ENCODE data around the gene ITM2C. TPM values are rescaled to one million over a fixed set of nuclear protein-coding genes. Genes with fewer than 3 reads are reported as not detected.

The ITM2C gene
- polyA plus RNA-seq, 2 donors: 4.2 to 14.8 TPM

DNA sequence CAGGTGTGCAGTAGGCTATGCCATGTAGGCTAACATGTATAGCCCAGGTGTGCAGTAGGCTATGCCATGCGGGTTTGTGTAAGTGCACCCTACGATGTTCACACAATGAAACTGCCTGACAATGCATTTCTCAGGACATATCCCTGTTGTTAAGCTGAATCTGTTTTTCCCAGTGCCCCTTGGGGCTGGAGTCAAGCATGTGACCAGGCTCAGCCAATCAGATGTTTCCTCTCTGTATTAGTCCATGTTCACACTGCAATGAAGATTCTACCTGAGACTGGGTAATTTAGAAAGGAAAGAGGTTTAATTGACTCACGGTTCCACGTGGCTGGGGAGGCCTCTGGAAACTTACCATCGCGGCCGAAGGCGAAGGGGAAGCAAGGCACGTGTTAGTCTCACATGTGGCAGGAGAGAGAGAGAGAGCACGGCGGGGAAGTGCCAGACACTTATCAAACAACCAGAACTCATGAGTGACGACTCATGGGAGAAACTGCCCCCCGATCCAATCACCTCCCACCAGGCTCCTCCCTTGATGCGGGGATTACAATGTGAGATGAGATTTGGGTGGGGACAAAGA, 24.2 kb downstream of the ITM2C start:
- H3K27ac ChIP-seq (ENCODE audit: low read depth in 2 of 2, low read length in 1 of 2): no peak overlapping the region
- H3K4me3 ChIP-seq (ENCODE audit: low read depth in 1 of 2, low read length in 2 of 2): no peak overlapping the region
- WGBS, 2 donors: 88 to 92% methylated on average over 14 of the region's 14 CpGs
- H3K27me3 ChIP-seq (ENCODE audit: control insufficient read depth in 1 of 2, insufficient read depth in 2 of 2, low read length in 2 of 2): no peaks in the 10 kb centered on the region
- no peaks in the 10 kb centered on the region for H3K4me1 ChIP-seq (ENCODE audit: control insufficient read depth in 2 of 2, insufficient read depth in 2 of 2, low read length in 1 of 2)
- H3K36me3 ChIP-seq (ENCODE audit: control insufficient read depth in 2 of 2, insufficient read depth in 2 of 2, low read length in 1 of 2): no peaks in the 10 kb centered on the region
- H3K9me3 ChIP-seq (ENCODE audit: control insufficient read depth in 2 of 2, insufficient read depth in 1 of 2, low read depth in 1 of 2, low read length in 1 of 2): peaks cover 0 to 3% of the 10 kb centered on the region in 2 donors

DNA sequence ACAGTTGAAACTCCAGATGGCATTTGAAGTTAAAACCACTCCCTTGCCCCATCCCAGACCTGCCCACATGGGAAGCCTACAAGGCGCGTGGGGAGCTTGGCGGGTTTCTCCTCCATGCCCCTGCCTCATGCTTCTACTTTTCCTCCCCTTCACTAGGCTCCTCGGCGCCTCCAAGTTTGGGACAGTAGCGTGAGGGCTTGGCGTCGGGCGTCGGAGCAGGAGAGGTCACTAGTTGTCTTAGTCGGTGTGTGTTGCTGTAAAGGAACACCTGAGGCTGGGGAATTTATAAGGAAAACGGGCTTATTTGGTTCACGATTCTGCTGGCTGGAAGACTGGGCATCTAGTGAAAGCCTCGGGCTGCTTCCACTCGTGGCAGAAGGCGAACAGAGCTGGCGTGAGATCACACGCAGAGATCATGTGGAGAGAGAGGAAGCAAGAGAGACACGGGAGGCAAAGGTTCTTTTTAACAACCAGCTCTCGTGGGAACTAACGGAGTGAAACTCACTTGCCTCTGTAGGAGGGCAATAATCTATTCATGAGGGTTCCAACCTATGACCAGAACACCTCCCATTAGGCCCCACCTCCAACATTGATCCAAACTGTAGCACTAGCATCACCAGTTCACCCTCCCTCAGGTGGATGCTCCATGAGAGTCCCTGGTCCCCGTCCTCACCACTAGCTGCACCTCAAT, 25.3 kb downstream of the ITM2C start:
- no peak overlapping the region for H3K4me3 ChIP-seq (ENCODE audit: low read depth in 1 of 2, low read length in 2 of 2)
- no peak overlapping the region for H3K27ac ChIP-seq (ENCODE audit: low read depth in 2 of 2, low read length in 1 of 2)
- H3K4me1 ChIP-seq (ENCODE audit: control insufficient read depth in 2 of 2, insufficient read depth in 2 of 2, low read length in 1 of 2): no peaks in the 10 kb centered on the region
- H3K9me3 ChIP-seq (ENCODE audit: control insufficient read depth in 2 of 2, insufficient read depth in 1 of 2, low read depth in 1 of 2, low read length in 1 of 2): peaks cover 0 to 3% of the 10 kb centered on the region in 2 donors
- WGBS, 2 donors: 82 to 85% methylated on average over 22 of the region's 22 CpGs
- H3K27me3 ChIP-seq (ENCODE audit: control insufficient read depth in 1 of 2, insufficient read depth in 2 of 2, low read length in 2 of 2): no peaks in the 10 kb centered on the region
- no peaks in the 10 kb centered on the region for H3K36me3 ChIP-seq (ENCODE audit: control insufficient read depth in 2 of 2, insufficient read depth in 2 of 2, low read length in 1 of 2)

- Histone ChIP-seq H3K9me3 (ENCODE audit: control insufficient read depth in 2 of 2, insufficient read depth in 1 of 2, low read depth in 1 of 2, low read length in 1 of 2) (peaks cover 0 to 3% of the 10 kb centered on the region in 2 donors), H3K27me3 (ENCODE audit: control insufficient read depth in 1 of 2, insufficient read depth in 2 of 2, low read length in 2 of 2) (no peaks in the 10 kb centered on the region), H3K27ac (ENCODE audit: low read depth in 2 of 2, low read length in 1 of 2) (no peak overlapping the region), H3K4me1 (ENCODE audit: control insufficient read depth in 2 of 2, insufficient read depth in 2 of 2, low read length in 1 of 2) (no peaks in the 10 kb centered on the region), H3K36me3 (ENCODE audit: control insufficient read depth in 2 of 2, insufficient read depth in 2 of 2, low read length in 1 of 2) (no peaks in the 10 kb centered on the region), H3K4me3 (ENCODE audit: low read depth in 1 of 2, low read length in 2 of 2) (no peak overlapping the region)
- WGBS, 2 donors: 85 to 88% methylated on average over 4 of the region's 4 CpGs
Observed at GRCh38 chr2:230890646-230891045, 25.9 kb downstream of the ITM2C start.

- WGBS, 2 donors: 40 to 56% methylated on average over 5 of the region's 5 CpGs
- H3K4me1 ChIP-seq (ENCODE audit: control insufficient read depth in 2 of 2, insufficient read depth in 2 of 2, low read length in 1 of 2): peaks cover 0 to 3% of the 10 kb centered on the region in 2 donors
- H3K36me3 ChIP-seq (ENCODE audit: control insufficient read depth in 2 of 2, insufficient read depth in 2 of 2, low read length in 1 of 2): no peaks in the 10 kb centered on the region
- peaks cover 0 to 3% of the 10 kb centered on the region in 2 donors for H3K9me3 ChIP-seq (ENCODE audit: control insufficient read depth in 2 of 2, insufficient read depth in 1 of 2, low read depth in 1 of 2, low read length in 1 of 2)
- no peaks in the 10 kb centered on the region for H3K27me3 ChIP-seq (ENCODE audit: control insufficient read depth in 1 of 2, insufficient read depth in 2 of 2, low read length in 2 of 2)
- no peak overlapping the region for H3K27ac ChIP-seq (ENCODE audit: low read depth in 2 of 2, low read length in 1 of 2)
- H3K4me3 ChIP-seq (ENCODE audit: low read depth in 1 of 2, low read length in 2 of 2): no peak overlapping the region
Observed at GRCh38 chr2:230891064-230891463, 26.3 kb downstream of the ITM2C start.

DNA sequence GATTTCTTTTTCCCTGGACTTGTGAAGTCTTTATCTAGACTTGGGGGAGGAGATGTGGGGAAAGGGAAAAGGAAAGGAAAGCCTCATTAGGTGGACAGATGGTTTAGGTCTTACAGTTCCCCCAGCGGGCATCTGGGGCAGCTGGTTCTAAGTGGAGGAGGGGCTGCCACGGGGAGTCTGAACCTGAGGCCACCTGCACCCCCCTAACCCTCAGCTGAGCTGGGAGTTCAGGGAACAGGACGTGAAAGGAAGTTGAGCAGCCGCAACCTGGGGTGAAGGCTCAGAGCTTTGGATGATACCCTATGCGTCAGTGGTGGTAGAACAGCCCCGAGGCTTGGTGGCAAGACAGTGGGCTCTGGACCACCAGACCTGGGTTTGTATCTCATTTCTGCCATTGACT, 26.8 kb downstream of the ITM2C start:
- H3K27ac ChIP-seq (ENCODE audit: low read depth in 2 of 2, low read length in 1 of 2): no peak overlapping the region
- no peaks in the 10 kb centered on the region for H3K36me3 ChIP-seq (ENCODE audit: control insufficient read depth in 2 of 2, insufficient read depth in 2 of 2, low read length in 1 of 2)
- H3K27me3 ChIP-seq (ENCODE audit: control insufficient read depth in 1 of 2, insufficient read depth in 2 of 2, low read length in 2 of 2): no peaks in the 10 kb centered on the region
- peaks cover 0 to 5% of the 10 kb centered on the region in 2 donors for H3K4me1 ChIP-seq (ENCODE audit: control insufficient read depth in 2 of 2, insufficient read depth in 2 of 2, low read length in 1 of 2)
- H3K4me3 ChIP-seq (ENCODE audit: low read depth in 1 of 2, low read length in 2 of 2): no peak overlapping the region
- 72 to 76% methylated on average over 6 of the region's 6 CpGs for WGBS, 2 donors
- H3K9me3 ChIP-seq (ENCODE audit: control insufficient read depth in 2 of 2, insufficient read depth in 1 of 2, low read depth in 1 of 2, low read length in 1 of 2): peaks cover 0 to 3% of the 10 kb centered on the region in 2 donors

- Histone ChIP-seq H3K27ac (ENCODE audit: low read depth in 2 of 2, low read length in 1 of 2) (no peak overlapping the region), H3K27me3 (ENCODE audit: control insufficient read depth in 1 of 2, insufficient read depth in 2 of 2, low read length in 2 of 2) (no peaks in the 10 kb centered on the region)
Observed at GRCh38 chr2:230893338-230893737, 28.6 kb downstream of the ITM2C start.

GRCh38 chr2:230893841-230894781, 29.4 kb downstream of the ITM2C start:
- Histone ChIP-seq H3K36me3 (ENCODE audit: control insufficient read depth in 2 of 2, insufficient read depth in 2 of 2, low read length in 1 of 2) (no peaks in the 10 kb centered on the region), H3K4me3 (ENCODE audit: low read depth in 1 of 2, low read length in 2 of 2) (no peak overlapping the region), H3K4me1 (ENCODE audit: control insufficient read depth in 2 of 2, insufficient read depth in 2 of 2, low read length in 1 of 2) (peaks cover 0 to 5% of the 10 kb centered on the region in 2 donors), H3K9me3 (ENCODE audit: control insufficient read depth in 2 of 2, insufficient read depth in 1 of 2, low read depth in 1 of 2, low read length in 1 of 2) (peaks cover 0 to 3% of the 10 kb centered on the region in 2 donors), H3K27ac (ENCODE audit: low read depth in 2 of 2, low read length in 1 of 2) (no peak overlapping the region), H3K27me3 (ENCODE audit: control insufficient read depth in 1 of 2, insufficient read depth in 2 of 2, low read length in 2 of 2) (no peaks in the 10 kb centered on the region)
- WGBS, 2 donors: 70 to 75% methylated on average over 19 of the region's 19 CpGs

More at GRCh38 chr2:230893338-230893737, 28.6 kb downstream of the ITM2C start:
- peaks cover 0 to 3% of the 10 kb centered on the region in 2 donors for H3K9me3 ChIP-seq (ENCODE audit: control insufficient read depth in 2 of 2, insufficient read depth in 1 of 2, low read depth in 1 of 2, low read length in 1 of 2)
- 54 to 65% methylated on average over 6 of the region's 6 CpGs for WGBS, 2 donors
- H3K4me1 ChIP-seq (ENCODE audit: control insufficient read depth in 2 of 2, insufficient read depth in 2 of 2, low read length in 1 of 2): peaks cover 0 to 5% of the 10 kb centered on the region in 2 donors
- no peaks in the 10 kb centered on the region for H3K36me3 ChIP-seq (ENCODE audit: control insufficient read depth in 2 of 2, insufficient read depth in 2 of 2, low read length in 1 of 2)
- H3K4me3 ChIP-seq (ENCODE audit: low read depth in 1 of 2, low read length in 2 of 2): no peak overlapping the region

DNA sequence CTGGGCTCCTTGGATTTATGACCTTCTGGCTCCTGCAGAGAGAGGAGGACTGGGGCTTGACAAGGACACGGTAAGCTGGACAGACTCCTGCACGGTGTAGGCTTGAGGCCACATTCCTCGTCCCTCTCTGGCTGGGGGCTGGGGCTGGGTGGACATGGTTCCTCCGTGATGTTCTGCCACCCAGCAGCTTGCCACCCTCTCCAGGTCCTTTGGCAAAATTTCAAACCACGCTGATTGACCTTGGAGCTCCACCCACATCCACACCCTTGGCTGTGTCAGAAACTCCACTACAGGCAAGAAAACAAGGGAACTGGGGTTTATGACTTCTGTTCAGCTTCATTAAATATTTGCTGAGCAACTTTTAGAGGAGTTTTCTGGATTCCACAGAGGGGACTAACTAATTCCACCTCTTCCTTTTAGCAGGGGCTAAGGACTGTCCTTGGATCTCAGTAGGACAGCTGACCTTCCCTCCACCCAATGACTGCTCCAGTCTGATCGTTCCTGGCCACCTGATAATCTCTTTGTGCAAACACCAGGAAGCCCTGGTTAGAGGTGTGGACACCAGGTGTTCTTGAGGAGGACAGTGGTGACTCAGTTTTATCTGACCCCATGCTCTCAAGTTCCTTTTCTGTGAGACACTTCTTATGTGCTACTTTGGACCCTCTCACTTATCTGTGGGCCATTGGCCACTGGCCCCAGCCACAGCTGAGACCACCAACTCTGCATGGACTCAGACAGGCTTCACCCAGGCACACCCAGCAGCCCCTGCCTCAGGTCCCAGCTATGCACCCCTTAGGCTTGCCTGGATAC, 31.0 kb downstream of the ITM2C start:
- H3K27ac ChIP-seq (ENCODE audit: low read depth in 2 of 2, low read length in 1 of 2): no peak overlapping the region
- 57 to 60% methylated on average over 6 of the region's 6 CpGs for WGBS, 2 donors

More for the DNA sequence above, 31.0 kb downstream of the ITM2C start:
- Histone ChIP-seq H3K36me3 (ENCODE audit: control insufficient read depth in 2 of 2, insufficient read depth in 2 of 2, low read length in 1 of 2) (no peaks in the 10 kb centered on the region), H3K9me3 (ENCODE audit: control insufficient read depth in 2 of 2, insufficient read depth in 1 of 2, low read depth in 1 of 2, low read length in 1 of 2) (peaks cover 0 to 3% of the 10 kb centered on the region in 2 donors), H3K27me3 (ENCODE audit: control insufficient read depth in 1 of 2, insufficient read depth in 2 of 2, low read length in 2 of 2) (no peaks in the 10 kb centered on the region), H3K4me3 (ENCODE audit: low read depth in 1 of 2, low read length in 2 of 2) (no peak overlapping the region), H3K4me1 (ENCODE audit: control insufficient read depth in 2 of 2, insufficient read depth in 2 of 2, low read length in 1 of 2) (peaks cover 0 to 5% of the 10 kb centered on the region in 2 donors)
